Measurements from ENCODE around the gene TPGS1.

TPGS1 gene

DNA sequence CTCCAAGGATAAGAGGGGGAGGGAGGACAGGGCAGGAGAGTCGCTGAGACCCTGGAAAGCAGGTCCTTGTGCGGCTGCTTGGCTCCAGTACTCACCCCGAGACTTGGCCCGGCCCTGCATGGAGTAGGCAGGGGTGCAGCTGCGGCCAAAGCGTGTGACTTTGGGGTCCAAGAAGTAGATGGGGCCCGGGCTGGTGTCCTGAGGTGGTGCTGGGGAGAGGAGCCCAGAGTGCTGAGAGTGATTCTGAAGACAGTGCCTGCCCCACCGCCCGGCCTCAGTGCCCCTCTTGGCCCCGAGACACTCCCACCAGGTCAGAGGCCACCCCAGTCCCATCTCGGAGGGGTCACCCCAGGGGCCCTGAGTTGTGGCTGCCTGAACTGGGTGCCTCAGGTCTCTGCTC lies 39.7 kb upstream of the TPGS1 start:
- Histone ChIP-seq H3K4me1 (ENCODE audit: control insufficient read depth, insufficient read depth, low read length) (no peaks in the 10 kb centered on the region), H3K27me3 (ENCODE audit: control insufficient read depth, insufficient read depth, low read length) (peaks cover under 1% of the 10 kb centered on the region), H3K36me3 (ENCODE audit: control insufficient read depth, insufficient read depth, low read length) (no peaks in the 10 kb centered on the region), H3K9ac (ENCODE audit: low read depth, low read length) (no peak overlapping the region), H3K9me3 (ENCODE audit: control insufficient read depth, insufficient read depth, low read length) (no peaks in the 10 kb centered on the region), H3K4me3 (ENCODE audit: low read depth, low read length) (no peak overlapping the region)

DNA sequence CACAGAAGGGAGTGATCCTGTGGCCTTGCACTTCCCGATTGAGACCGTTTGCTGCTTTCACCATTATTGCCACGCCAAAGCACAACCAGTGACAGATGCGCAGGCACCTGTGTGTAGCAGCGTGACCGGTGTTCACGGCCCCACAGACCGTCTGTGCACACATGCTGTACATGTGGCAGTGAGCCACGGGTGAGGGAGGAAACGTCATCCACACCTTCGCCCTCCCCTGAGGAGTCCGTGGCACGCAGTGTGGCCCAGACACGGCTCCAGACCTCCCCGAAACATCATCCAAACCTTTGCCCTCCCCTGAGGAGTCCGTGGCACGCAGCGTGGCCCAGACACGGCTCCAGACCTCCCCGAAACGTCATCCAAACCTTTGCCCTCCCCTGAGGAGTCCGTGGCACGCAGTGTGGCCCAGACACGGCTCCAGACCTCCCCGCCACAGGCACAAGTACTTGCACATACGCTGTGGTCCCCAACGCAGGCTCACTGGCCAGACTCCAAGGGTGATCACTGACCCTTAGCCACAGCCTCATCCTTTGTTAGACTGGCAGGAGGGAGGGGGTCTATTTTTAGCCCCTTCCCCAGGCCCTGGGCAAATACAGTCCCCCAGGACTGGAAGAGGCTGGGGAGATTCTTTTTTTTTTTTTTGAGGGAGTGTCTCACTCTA lies 38.6 kb upstream of the TPGS1 start:
- H3K9ac ChIP-seq (ENCODE audit: low read depth, low read length), result no peak overlapping the region
- no peak overlapping the region for H3K4me3 ChIP-seq (ENCODE audit: low read depth, low read length)
- no peaks in the 10 kb centered on the region for H3K4me1 ChIP-seq (ENCODE audit: control insufficient read depth, insufficient read depth, low read length)
- H3K27me3 ChIP-seq (ENCODE audit: control insufficient read depth, insufficient read depth, low read length), result no peaks in the 10 kb centered on the region
- H3K9me3 ChIP-seq (ENCODE audit: control insufficient read depth, insufficient read depth, low read length), result no peaks in the 10 kb centered on the region
- H3K36me3 ChIP-seq (ENCODE audit: control insufficient read depth, insufficient read depth, low read length), result no peaks in the 10 kb centered on the region

DNA sequence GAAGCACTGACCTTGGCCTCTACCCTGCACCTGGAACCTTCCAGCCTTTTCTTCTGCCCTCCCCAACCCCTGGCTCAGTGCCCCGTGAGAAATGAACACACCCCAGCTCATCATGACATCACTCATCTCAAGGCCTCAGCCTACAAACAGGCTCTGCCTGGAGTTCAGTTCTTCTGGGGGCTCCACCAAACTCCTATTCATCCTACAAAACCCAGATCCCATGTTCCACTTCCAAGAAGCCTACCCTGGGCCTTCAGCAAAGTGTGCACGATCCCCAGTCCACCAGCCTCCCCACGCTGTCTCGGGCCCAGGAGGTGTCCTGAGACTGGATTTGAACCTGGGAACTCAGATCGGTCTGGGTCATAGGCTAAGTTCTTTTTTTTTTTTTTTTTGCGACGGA lies 37.5 kb upstream of the TPGS1 start:
- Histone ChIP-seq H3K4me1 (ENCODE audit: control insufficient read depth, insufficient read depth, low read length) (no peaks in the 10 kb centered on the region), H3K36me3 (ENCODE audit: control insufficient read depth, insufficient read depth, low read length) (no peaks in the 10 kb centered on the region), H3K9me3 (ENCODE audit: control insufficient read depth, insufficient read depth, low read length) (no peaks in the 10 kb centered on the region), H3K27me3 (ENCODE audit: control insufficient read depth, insufficient read depth, low read length) (no peaks in the 10 kb centered on the region), H3K4me3 (ENCODE audit: low read depth, low read length) (no peak overlapping the region), H3K9ac (ENCODE audit: low read depth, low read length) (no peak overlapping the region)

DNA sequence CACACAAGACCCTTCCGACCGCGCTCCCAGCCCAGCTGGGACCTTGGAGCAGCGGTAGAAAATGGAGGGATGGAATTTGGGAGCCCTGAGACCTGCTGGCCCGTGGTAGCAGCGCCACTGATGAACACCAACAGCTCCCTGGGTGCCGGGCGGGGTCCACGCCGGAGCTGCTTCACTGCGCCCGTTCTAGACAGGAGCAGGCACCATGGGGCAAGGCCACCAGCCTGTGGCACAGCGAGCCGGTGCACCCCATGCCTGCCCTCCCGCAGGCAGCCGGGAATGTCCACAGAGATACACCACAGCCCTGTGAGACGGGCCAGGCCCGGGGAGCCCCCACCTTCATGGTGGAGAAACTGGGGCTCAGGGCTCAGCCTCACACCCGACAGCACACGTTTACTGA lies 36.6 kb upstream of the TPGS1 start:
- Histone ChIP-seq H3K9me3 (ENCODE audit: control insufficient read depth, insufficient read depth, low read length) (no peaks in the 10 kb centered on the region), H3K9ac (ENCODE audit: low read depth, low read length) (no peak overlapping the region), H3K4me1 (ENCODE audit: control insufficient read depth, insufficient read depth, low read length) (no peaks in the 10 kb centered on the region), H3K27me3 (ENCODE audit: control insufficient read depth, insufficient read depth, low read length) (no peaks in the 10 kb centered on the region), H3K36me3 (ENCODE audit: control insufficient read depth, insufficient read depth, low read length) (no peaks in the 10 kb centered on the region), H3K4me3 (ENCODE audit: low read depth, low read length) (no peak overlapping the region)

DNA sequence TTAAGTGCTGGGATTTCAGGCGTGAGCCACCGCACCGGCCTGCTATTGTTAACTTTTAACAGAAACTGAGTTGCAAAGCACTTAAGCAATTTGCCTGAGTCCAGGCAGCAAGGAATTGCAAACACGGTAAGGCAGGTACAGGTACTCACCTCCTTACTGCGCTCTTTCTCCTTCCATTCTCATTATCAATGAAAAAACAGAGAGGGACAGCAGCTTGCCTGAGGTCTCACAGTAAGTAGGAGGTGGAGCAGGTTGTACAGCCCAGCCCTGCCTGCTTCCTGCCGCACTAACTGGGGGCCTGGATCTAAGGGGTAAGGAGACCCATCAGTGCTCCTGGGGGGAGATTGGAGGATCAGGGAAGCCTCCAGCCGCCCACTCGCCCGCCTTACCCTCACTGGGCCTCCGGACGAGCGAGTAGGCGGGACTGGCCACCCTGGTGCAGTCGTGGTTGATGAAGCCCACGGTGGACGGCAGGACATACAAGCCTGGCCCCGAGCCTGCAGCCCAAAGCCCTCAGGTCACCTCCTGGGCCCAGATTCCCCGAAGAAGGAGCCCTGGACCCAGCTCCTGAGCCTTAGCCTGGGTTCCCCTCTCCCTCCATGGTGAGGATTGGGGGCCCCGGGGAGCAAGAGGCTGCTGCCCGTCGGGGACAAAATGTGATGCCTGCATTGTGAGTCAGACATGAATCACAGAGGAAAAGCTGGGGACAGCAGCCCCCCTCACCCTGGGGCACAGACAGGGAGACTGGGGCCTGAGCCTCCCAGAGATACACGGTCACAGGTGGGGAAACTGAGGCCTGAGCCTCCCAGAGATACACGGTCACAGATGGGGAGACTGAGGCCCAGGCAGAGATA lies 35.1 kb upstream of the TPGS1 start:
- no peaks in the 10 kb centered on the region for H3K36me3 ChIP-seq (ENCODE audit: control insufficient read depth, insufficient read depth, low read length)
- H3K4me3 ChIP-seq (ENCODE audit: low read depth, low read length), result no peak overlapping the region
- H3K9ac ChIP-seq (ENCODE audit: low read depth, low read length), result no peak overlapping the region

DNA sequence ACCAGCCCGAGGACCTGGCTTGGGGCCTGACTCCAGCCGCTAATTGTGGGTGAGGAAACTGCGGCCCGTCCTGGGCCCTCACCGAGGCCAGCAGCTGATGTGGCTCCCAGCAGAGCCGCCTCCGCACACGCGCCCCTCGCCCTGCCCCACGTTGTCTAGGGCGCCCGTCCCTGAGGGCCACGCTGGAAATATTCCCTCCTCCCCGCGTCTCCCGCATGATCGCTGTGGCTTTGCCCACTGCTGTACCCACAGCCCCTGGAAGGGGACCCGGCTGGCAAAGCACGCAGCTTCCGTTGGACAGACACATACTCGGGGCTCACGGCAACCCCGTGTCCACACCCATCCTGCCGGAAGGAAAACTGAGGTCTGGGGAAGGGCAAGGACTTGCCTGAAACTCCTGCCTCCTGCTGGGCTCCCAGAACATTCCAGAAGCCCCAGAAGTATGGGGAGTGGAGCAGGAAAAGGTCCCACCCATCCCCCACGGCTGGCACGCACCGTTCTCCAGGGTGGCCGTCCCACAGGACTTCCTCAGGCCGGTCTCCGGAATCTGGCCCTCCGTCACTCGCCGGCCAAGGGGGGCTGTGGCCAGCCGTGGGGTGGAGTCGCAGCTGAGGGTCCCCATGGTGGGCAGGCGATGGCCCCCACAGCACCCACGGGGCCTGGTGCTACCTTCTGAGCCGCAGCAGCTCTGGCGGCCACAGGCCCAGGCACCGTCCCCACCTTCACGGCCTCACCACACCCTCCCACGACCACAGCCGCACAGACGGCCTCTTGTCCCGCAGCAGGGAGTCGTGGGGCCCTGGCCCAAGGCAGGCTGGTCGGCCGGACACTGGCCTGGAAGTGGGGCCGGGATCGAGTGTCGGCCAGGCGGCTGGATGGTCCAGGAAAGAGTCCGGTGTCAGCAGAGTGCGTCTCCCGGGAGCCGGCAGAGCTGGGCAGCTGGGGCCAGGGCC lies 32.9 kb upstream of the TPGS1 start:
- H3K4me3 ChIP-seq (ENCODE audit: low read depth, low read length), result no peak overlapping the region
- H3K36me3 ChIP-seq (ENCODE audit: control insufficient read depth, insufficient read depth, low read length), result no peaks in the 10 kb centered on the region
- H3K9me3 ChIP-seq (ENCODE audit: control insufficient read depth, insufficient read depth, low read length), result no peaks in the 10 kb centered on the region
- no peak overlapping the region for H3K9ac ChIP-seq (ENCODE audit: low read depth, low read length)
- no peaks in the 10 kb centered on the region for H3K4me1 ChIP-seq (ENCODE audit: control insufficient read depth, insufficient read depth, low read length)
- H3K27me3 ChIP-seq (ENCODE audit: control insufficient read depth, insufficient read depth, low read length), result no peaks in the 10 kb centered on the region

More for the DNA sequence above, 35.1 kb upstream of the TPGS1 start:
- Histone ChIP-seq H3K9me3 (ENCODE audit: control insufficient read depth, insufficient read depth, low read length) (no peaks in the 10 kb centered on the region), H3K4me1 (ENCODE audit: control insufficient read depth, insufficient read depth, low read length) (no peaks in the 10 kb centered on the region), H3K27me3 (ENCODE audit: control insufficient read depth, insufficient read depth, low read length) (no peaks in the 10 kb centered on the region)

DNA sequence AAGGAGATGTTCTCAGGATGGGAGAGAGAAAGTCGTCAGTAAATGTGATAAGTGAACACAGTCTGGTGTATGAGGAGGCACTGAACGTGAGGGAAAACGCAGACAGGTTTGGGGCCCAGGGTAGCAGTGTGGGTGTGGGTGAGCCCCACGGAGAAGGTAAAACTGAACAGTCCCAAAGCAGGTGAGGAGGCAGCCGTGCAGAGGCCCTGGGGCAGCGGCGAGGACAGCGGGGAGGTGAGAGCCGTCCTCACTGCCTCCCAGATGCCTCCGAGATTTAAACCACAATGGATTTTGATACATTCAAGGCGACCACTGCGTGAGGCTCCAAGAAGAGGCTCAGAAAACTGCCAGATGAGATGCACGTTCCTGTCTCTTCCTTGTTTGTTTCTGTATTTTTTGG lies 31.9 kb upstream of the TPGS1 start:
- Histone ChIP-seq H3K4me1 (ENCODE audit: control insufficient read depth, insufficient read depth, low read length) (no peaks in the 10 kb centered on the region), H3K27me3 (ENCODE audit: control insufficient read depth, insufficient read depth, low read length) (no peaks in the 10 kb centered on the region), H3K9me3 (ENCODE audit: control insufficient read depth, insufficient read depth, low read length) (no peaks in the 10 kb centered on the region), H3K9ac (ENCODE audit: low read depth, low read length) (no peak overlapping the region), H3K36me3 (ENCODE audit: control insufficient read depth, insufficient read depth, low read length) (no peaks in the 10 kb centered on the region), H3K4me3 (ENCODE audit: low read depth, low read length) (no peak overlapping the region)

DNA sequence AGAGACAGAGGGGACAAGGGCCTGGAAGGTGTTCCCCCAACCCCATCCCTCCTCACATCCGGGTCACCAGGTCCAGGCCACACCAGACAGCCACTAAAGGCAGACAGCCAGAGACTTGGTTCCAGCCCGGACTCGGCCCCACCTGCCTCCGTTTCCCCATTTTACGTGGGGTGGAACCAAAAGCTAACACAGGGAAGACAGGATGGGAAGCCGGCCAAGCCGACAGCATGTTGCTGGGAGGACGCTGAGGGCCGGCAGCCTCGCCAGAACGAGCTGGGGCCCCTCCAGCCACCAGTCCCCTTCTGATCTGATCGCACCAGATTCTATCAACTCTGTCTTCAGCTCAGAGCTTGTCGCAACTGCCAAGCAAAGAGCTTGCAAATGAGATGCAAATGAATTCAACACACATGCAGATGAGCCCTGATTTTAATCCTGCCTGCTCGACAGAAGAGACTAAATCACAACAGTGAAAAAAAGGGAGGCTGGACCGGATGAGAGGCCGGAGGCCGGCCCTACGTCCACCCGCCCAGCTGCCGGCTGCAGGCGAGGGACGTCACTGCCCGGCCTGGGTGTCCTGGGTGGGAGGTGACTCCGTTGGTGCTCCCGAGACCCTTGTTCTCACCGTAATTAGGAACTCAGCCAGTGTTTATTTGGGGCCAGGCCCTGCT lies 28.9 kb upstream of the TPGS1 start:
- Histone ChIP-seq H3K36me3 (ENCODE audit: control insufficient read depth, insufficient read depth, low read length) (no peaks in the 10 kb centered on the region), H3K4me3 (ENCODE audit: low read depth, low read length) (no peak overlapping the region), H3K9me3 (ENCODE audit: control insufficient read depth, insufficient read depth, low read length) (peaks cover 5% of the 10 kb centered on the region), H3K27me3 (ENCODE audit: control insufficient read depth, insufficient read depth, low read length) (no peaks in the 10 kb centered on the region), H3K9ac (ENCODE audit: low read depth, low read length) (no peak overlapping the region), H3K4me1 (ENCODE audit: control insufficient read depth, insufficient read depth, low read length) (no peaks in the 10 kb centered on the region)

DNA sequence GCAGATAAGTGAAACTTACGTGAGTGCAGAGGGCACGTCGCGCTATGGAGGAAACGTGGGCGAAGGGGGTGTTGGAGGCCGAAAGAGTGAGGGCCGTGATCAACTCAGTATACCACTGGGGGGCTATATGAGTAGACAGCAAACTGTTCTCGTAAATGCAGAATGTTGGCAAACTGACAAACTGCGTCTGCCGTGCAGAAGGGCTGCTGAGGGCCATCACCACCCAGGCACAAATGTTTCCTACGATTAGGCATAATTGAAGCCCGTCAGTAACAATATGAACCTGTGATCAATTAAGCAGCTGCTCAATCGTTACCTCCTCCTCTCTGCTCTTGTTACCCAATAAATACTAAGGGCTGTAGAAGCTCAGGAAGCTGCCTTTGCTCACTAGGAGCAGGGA lies 28.3 kb upstream of the TPGS1 start:
- Histone ChIP-seq H3K36me3 (ENCODE audit: control insufficient read depth, insufficient read depth, low read length) (no peaks in the 10 kb centered on the region), H3K9ac (ENCODE audit: low read depth, low read length) (no peak overlapping the region), H3K27me3 (ENCODE audit: control insufficient read depth, insufficient read depth, low read length) (no peaks in the 10 kb centered on the region), H3K4me1 (ENCODE audit: control insufficient read depth, insufficient read depth, low read length) (no peaks in the 10 kb centered on the region), H3K4me3 (ENCODE audit: low read depth, low read length) (no peak overlapping the region), H3K9me3 (ENCODE audit: control insufficient read depth, insufficient read depth, low read length) (peaks cover 5% of the 10 kb centered on the region)

DNA sequence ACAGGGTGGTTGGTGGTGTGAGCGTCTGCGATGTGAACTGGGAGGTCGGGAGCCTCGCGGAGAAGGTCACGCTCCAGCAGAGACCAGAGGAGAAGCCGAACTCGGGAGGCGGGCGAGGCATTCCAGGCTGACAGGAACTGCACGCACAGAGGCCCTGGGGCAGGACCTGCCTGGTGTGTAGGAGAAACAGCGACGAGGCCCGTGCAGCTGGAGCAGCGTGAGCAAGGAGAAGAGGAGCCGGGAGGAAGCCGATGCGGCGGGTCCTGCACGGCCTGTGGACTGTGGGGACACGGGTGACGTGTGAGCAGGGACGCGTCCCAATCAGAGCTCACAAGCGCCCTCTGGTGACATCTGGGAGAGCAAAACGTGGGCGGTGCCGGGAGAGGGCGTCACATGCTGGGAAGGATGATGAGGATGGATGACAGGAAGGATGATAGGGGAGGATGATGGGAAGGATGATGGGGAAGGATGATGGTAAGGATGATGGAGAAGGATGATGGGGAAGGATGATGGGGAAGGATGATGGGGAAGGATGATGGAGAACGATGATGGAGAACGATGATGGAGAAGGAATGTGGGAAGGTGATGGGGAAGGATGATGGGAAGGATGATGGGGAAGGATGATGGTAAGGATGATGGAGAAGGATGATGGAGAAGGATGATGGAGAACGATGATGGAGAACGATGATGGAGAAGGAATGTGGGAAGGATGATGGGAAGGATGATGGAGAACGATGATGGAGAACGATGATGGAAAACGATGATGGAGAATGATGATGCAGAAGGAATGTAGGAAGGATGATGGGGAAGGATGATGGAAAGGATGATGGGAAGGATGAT lies 27.1 kb upstream of the TPGS1 start:
- no peak overlapping the region for H3K4me3 ChIP-seq (ENCODE audit: low read depth, low read length)
- H3K9ac ChIP-seq (ENCODE audit: low read depth, low read length), result no peak overlapping the region
- peaks cover 5% of the 10 kb centered on the region for H3K9me3 ChIP-seq (ENCODE audit: control insufficient read depth, insufficient read depth, low read length)
- no peaks in the 10 kb centered on the region for H3K27me3 ChIP-seq (ENCODE audit: control insufficient read depth, insufficient read depth, low read length)
- no peaks in the 10 kb centered on the region for H3K4me1 ChIP-seq (ENCODE audit: control insufficient read depth, insufficient read depth, low read length)
- H3K36me3 ChIP-seq (ENCODE audit: control insufficient read depth, insufficient read depth, low read length), result no peaks in the 10 kb centered on the region

Measured in iPS-15b (cell line).